ENCODE data around the gene WFDC12.

Gene WFDC12

GRCh38 chr20:45114465-45115385 is 9.5 kb downstream of the WFDC12 start, which contains the start of gene WFDC5:
TSS of gene WFDC5 (minus strand) at chr20:45115174. CDS start at chr20:45115083, 91 bp downstream.
- DNase-seq: no peak

DNA sequence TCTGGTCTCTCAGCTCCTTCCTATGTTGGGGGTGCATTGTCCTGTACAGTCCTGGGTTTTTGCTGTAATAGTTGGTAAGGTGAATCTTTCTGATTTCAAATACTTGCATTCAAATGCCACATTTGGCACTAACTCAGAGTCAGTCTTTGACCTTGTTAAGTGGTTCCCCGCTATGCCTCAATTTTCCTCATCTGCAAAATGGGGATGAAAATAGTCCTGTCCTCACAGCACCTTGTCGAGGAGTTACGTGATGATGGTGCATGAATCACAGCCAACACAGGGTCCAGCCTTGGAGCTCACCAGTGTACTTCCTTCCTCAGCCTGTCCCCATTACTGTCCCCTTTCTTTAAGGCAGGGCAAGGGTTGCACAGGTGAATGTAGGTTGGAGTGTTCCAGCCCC is 10.4 kb downstream of the WFDC12 start:
- DNase-seq: no peak

- DNase-seq: no peak
Measured at GRCh38 chr20:45112754-45113153, 11.5 kb downstream of the WFDC12 start.

DNA sequence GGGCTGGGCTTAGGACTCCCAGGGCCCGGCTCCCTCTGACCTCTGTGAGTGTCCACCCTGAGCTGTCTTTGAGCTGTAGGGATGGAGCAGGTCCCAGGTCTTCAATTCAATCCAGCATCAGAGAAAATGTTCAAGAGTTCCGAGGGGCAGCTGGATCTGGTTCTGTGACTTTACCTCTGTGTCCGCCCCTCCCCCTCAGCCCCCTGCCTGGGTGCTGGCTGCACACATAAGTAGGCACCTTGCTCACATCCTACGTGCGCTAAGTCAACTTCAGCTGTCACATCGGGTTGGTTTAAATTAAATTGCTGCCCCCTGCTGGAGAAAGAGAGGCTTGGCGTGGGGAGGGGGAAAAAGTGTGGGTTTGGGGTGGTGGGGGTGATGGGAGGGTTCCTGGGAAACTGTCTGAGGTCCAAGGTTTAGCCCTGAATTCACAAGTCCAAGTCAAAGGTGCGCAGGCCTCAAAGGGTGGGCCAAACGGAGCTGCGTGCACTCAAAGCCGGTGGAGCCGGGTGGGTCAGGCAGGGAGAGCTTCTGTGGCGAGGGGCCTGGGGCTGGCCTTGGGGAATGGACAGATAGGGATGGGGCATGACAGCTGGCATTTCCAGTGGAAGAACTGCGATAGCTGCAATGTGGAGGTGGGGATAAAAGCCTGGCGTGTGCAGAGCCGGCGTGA is 12.3 kb downstream of the WFDC12 start:
- DNase-seq: no peak

GRCh38 chr20:45111285-45111684 is 13.0 kb downstream of the WFDC12 start:
- no peak for DNase-seq

DNA sequence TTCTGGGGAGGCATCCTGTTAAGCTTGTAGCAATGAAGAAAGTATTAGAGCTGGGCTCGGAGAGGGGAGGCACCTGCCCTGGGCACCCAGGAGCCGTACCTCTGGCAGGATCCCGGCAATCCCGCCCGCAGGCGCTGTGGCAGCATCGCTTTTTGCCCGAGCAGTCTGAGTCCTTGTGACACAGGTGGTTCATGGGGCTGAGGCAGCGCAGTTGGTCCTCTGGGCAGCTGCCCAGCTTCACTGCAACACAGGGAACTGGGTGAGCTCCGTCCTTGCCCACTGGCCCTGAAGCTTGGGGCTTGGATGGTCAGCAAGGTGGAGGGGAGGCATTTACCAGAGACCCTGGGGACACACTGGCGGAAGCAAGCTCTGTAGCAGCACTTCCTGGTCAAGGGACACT is 14.0 kb downstream of the WFDC12 start:
- DNase-seq: no peak

DNA sequence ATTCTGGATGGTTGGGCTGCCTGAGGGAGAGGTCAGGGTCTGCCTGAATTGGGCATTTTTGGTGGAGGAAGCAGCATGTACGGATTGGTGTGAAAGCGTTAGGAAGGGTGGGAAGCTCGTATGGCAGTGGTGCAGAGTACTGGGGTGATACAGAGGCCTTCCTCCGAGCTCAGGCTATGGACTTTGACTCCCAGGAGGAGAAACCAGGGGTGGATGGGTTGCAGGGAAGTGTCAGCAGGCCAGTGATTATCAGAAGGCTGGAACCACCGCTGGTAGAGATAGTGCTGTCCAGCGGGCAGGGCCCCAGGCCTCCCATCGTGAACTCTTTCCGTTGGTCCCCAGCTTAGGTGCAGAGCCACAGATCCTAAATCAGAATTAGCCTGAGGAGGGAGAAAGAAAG is 14.6 kb downstream of the WFDC12 start:
- DNase-seq: no peak

DNA sequence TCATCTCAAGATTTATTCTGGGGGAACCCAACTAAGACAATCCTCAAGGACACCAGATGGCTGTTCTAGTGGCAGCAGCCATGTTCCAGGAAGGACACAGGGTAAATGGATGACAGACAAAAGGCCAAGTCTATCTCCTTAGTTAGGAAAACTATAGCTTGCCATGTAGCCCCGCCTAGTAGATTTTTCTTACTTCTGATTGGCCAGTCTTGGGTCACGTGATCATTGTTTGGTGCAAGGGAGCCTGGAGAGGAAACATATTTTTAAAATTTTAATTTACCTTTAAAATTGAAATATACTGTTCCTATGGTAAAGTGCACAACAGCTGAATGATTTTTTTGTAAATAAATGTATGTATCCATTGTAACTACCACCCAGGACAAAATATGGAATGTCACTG is 18.9 kb downstream of the WFDC12 start:
- no peak for DNase-seq

- no peak for DNase-seq
Measured at GRCh38 chr20:45104786-45105185, 19.5 kb downstream of the WFDC12 start.

- DNase-seq: no peak
Measured at GRCh38 chr20:45103072-45103471, 21.2 kb downstream of the WFDC12 start.

GRCh38 chr20:45101333-45101850 is 22.9 kb downstream of the WFDC12 start:
- no peak for DNase-seq

- DNase-seq: no peak
Measured at GRCh38 chr20:45100563-45101245, 23.6 kb downstream of the WFDC12 start, which contains the start of gene KCNS1. TSS of gene KCNS1 (minus strand) at chr20:45101127. CDS start at chr20:45099236, 1,891 bp downstream.

DNA sequence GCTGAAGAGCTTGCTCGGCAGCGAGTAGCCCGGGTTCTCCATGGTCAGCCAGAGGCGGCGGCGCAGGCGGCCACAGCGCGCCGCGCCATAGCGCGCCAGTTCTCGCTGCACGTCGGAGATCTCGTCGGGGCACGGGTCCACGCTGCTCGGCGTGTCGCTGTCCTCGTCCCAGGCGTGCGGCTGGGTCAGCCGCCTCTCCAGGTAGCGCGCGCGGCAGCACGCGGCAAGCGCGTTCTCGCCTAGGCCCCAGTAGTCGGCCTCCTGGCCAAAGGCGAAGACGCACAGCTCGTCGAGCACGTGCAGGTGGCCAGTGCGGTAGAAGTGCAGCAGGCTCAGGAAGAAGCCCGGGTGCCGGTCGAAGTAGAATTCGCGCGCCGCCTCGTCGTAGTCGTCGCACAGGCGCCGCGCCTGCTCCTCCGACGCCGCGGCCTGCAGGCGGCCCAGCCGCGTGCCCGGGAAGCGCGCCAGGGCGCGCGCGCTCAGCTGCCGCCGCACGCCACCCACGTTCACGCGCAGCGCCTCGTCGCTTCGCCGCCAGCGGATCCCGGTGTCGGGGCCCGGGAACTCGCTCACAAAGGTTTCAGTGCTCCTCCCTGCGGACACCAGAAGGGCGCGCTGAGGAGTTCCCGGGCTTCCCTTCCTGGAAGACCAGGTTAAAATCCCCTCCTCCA is 26.0 kb downstream of the WFDC12 start:
- DNase-seq: no peak

DNA sequence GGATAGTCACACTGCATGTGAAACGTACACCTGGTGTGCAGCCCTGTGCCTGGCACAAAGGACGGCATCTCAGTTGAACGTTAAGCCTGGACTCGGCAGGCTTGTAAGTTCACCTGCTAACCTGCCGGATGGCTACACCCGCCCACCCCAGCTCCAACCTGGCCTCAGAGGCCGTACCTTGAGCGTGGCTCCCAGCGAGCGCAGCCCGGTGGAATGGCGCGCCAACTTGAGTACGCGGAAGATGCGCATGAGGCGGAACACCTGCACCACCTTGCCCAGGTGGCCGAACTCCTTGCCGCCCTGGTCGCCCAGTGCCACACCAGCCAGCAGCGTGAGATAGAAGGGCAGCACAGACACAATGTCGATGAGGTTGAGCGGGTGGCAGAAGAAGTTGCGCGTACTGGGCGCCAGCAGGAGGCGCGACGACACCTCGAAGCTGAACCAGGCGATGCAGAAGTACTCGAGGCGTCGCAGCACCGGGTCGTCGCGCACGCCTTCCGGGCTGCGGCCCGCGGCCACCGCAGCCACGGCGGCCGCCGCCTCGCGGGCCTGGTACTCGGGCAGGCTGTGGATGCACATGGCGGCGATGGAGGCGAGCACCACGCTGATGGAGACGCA is 26.7 kb downstream of the WFDC12 start:
- DNase-seq: no peak

DNA sequence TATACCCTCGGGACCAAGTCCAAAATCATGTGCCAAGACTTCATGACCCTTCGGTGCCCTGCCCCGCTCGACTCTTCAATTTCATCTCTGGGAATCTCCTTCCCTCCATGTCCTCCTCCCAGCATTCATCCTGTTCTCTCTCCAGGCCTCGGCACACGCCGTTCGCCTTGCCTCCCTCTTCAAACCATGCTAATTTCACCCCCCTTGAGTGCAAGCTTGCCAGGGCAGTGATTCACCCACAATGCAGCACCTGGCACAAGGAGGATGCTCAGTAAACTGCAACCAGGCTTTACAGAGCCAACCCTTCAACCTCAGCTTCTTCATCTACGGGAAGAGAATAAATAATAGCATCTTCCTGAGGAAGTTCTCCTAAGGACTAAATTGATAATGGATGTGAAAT is 27.5 kb downstream of the WFDC12 start:
- no peak for DNase-seq

DNA sequence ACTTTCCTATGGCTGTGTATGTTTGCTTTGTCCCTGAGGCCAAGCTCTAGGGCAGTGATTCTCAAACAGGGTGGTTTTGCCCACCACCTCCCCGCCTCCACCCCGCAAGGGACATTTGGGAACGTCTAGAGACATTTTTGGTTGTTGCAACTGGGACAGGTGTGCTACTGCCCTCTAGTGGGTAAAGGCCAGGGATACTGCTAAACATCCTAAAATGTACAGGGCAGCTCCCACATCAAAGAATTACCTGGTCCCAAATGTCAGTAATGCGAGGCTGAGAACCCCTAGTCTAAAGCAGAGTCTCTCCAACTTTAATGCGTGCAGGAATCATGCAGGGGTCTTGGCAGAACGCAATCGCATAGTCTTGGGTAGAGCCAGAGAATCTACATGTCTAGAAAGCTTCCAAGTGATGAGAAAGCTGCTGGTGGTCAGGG is 28.4 kb downstream of the WFDC12 start:
- DNase-seq: peak; percentile 42

- no peak for DNase-seq
Measured at GRCh38 chr20:45094864-45095574, 29.2 kb downstream of the WFDC12 start.

- DNase-seq: no peak
Measured at GRCh38 chr20:45094201-45094600, 30.1 kb downstream of the WFDC12 start.

- no peak for DNase-seq
Measured at GRCh38 chr20:45092898-45093297, 31.4 kb downstream of the WFDC12 start.

GRCh38 chr20:45091366-45091765 is 32.9 kb downstream of the WFDC12 start:
- no peak for DNase-seq

DNA sequence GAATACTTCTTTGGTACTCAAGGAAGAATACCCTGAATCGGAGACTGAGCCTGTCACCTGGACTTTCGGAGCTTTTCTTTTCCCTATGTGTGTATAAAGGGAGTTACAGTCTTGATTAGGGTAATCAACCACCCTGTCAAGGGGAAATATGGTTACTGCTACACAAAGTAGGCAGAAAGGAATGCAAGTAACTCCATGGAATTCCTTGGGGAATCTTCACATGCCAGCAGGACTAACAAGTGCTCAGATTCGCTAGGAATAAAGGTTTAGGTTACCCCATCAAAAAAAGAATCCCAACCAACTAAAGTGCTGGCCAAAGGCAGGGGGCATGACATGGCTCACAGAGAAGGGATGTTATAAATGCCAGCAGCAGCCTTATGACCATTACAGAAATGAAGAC is 33.8 kb downstream of the WFDC12 start:
- no peak for DNase-seq
